Measurements from ENCODE around the gene MAOB.

The MAOB gene

DNA sequence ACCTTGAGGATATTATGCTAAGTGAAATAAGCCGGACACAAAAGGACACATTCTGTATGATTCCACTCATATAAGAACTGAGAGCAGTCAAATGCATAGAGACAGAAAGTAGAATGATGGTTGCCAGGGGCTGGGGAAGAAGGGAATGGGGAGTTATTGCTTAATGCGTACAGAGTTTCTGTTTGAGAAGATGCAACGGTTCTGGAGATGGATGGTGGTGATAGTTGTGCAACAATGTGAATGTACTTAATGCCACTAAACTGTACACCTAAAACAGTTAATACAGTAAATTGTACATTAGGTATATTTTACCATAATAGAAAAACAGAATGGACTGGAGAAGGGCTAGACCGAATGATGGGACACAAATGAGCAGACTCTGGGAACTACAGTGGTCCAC is 15.8 kb downstream of the MAOB start:
- no peak for DNase-seq
- no peaks in the 10 kb centered on the region for H3K4me1 Mint-ChIP-seq
- TF ChIP-seq, protein P1, sequence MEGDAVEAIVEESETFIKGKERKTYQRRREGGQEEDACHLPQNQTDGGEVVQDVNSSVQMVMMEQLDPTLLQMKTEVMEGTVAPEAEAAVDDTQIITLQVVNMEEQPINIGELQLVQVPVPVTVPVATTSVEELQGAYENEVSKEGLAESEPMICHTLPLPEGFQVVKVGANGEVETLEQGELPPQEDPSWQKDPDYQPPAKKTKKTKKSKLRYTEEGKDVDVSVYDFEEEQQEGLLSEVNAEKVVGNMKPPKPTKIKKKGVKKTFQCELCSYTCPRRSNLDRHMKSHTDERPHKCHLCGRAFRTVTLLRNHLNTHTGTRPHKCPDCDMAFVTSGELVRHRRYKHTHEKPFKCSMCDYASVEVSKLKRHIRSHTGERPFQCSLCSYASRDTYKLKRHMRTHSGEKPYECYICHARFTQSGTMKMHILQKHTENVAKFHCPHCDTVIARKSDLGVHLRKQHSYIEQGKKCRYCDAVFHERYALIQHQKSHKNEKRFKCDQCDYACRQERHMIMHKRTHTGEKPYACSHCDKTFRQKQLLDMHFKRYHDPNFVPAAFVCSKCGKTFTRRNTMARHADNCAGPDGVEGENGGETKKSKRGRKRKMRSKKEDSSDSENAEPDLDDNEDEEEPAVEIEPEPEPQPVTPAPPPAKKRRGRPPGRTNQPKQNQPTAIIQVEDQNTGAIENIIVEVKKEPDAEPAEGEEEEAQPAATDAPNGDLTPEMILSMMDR (IDR thresholded peaks at IDR 0.05), result no peak
- H3K27ac Mint-ChIP-seq, result no peak overlapping the region
- no peaks in the 10 kb centered on the region for H3K27me3 Mint-ChIP-seq (ENCODE audit: low read depth, poor library complexity)
- H3K4me3 Mint-ChIP-seq, result no peak overlapping the region
- no peaks in the 10 kb centered on the region for H3K36me3 Mint-ChIP-seq (ENCODE audit: low read depth)
- H3K9me3 Mint-ChIP-seq, result peaks cover 20% of the 10 kb centered on the region

- H3K36me3 Mint-ChIP-seq (ENCODE audit: low read depth), result no peaks in the 10 kb centered on the region
- H3K9me3 Mint-ChIP-seq, result peaks cover 20% of the 10 kb centered on the region
- no peaks in the 10 kb centered on the region for H3K4me1 Mint-ChIP-seq
- no peak overlapping the region for H3K4me3 Mint-ChIP-seq
- TF ChIP-seq, protein P1 (IDR thresholded peaks at IDR 0.05), result no peak
- no peak for DNase-seq
- no peak overlapping the region for H3K27ac Mint-ChIP-seq
- no peaks in the 10 kb centered on the region for H3K27me3 Mint-ChIP-seq (ENCODE audit: low read depth, poor library complexity)
Observed at GRCh38 chrX:43865791-43866190, 16.5 kb downstream of the MAOB start.

DNA sequence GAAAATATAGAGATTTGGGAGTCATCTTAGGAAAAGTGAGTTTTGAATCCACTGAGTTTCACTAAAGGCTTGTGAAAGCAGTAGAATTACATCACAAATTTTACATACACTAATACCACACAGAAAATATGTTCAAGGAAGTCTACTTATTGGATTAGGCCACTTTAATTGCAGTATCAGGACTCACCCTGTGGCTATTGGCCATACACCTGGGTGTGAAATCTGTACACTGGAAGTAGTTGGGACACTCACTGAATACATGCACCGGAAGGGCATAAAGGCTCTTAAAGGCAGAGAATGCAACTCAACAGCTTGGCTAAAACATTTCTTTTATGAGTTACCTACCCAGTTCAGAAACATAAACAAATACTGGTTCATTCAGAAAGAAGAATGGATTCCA is 19.8 kb downstream of the MAOB start:
- TF ChIP-seq, protein P1 (IDR thresholded peaks at IDR 0.05), result no peak
- Mint-ChIP-seq H3K9me3 (peaks cover 15% of the 10 kb centered on the region), H3K4me1 (no peaks in the 10 kb centered on the region), H3K27ac (no peak overlapping the region), H3K4me3 (no peak overlapping the region), H3K27me3 (ENCODE audit: low read depth, poor library complexity) (no peaks in the 10 kb centered on the region), H3K36me3 (ENCODE audit: low read depth) (no peaks in the 10 kb centered on the region)
- no peak for DNase-seq

GRCh38 chrX:43861750-43862149 is 20.5 kb downstream of the MAOB start:
- Mint-ChIP-seq H3K27me3 (ENCODE audit: low read depth, poor library complexity) (no peaks in the 10 kb centered on the region), H3K9me3 (peaks cover 15% of the 10 kb centered on the region), H3K27ac (no peak overlapping the region), H3K4me3 (no peak overlapping the region), H3K4me1 (no peaks in the 10 kb centered on the region), H3K36me3 (ENCODE audit: low read depth) (no peaks in the 10 kb centered on the region)
- DNase-seq, result no peak
- TF ChIP-seq, protein P1 (IDR thresholded peaks at IDR 0.05), result no peak

DNA sequence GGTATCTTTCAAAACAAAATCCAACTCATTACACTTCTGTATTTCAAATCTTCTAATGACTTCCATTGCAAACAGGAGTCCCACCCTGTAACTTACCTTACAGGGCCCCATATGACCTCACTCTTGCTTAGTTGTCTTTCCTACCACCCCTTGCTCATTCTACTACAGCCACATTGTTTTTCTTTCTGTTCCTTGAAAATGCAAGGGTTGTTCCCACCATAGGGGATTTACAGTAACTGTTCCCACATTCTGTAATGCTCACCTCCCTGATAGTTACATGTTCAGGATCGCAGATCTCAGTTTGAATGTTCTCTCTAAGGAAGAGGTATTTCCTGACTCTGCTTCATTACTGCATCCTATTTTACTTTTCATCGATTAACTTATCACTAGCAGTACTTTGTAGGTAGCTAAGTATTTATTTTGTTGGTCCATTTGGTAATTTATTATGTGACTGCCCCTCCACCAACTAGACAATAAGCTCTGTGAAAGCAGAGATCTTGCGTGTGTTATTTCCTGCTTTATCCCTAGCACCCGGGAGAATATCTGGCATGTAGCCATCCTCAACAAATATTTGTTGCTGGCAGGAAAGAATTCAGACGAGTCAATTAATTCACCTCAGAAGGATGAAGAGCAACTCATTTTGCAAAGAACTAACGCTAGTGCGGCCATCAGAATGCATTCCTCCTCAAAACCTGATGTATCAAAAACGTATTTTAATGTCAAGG is 21.4 kb downstream of the MAOB start:
- TF ChIP-seq, protein P1 (IDR thresholded peaks at IDR 0.05), result no peak
- H3K9me3 Mint-ChIP-seq, result peaks cover 15% of the 10 kb centered on the region
- H3K27me3 Mint-ChIP-seq (ENCODE audit: low read depth, poor library complexity), result no peaks in the 10 kb centered on the region
- no peak overlapping the region for H3K4me3 Mint-ChIP-seq
- H3K27ac Mint-ChIP-seq, result no peak overlapping the region
- H3K36me3 Mint-ChIP-seq (ENCODE audit: low read depth), result no peaks in the 10 kb centered on the region
- no peak for DNase-seq
- H3K4me1 Mint-ChIP-seq, result no peaks in the 10 kb centered on the region

DNA sequence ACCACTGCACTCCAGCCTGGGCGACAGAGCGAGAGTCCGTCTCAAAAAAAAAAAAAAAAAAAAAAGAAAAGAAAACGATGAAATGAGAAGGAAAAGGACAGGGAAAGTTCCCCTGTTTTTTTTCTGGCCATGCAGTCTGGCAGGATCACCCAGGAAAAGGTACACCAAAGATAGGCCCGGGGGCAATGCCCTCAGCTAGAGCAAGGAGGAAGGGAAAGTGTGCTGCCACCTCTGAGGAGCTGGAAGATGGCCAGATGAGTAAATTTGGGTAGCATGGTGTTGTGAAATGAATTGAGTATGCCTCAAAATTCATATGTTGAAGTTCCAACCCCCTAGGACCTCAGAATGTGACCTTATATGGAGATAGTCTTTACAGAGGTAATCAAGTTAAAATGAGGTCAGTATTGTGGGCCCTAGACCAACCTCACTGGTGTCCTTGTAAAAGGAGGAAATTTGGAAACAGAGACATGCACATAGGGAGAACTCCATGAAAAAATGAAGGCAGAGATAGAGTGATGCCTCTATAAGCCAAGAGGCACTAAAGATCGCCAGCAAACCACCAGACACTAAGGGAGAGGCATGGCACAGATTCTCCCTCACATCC is 28.9 kb downstream of the MAOB start:
- DNase-seq, result no peak
- H3K36me3 Mint-ChIP-seq (ENCODE audit: low read depth), result no peaks in the 10 kb centered on the region
- H3K4me3 Mint-ChIP-seq, result no peak overlapping the region
- H3K9me3 Mint-ChIP-seq, result peaks cover 31% of the 10 kb centered on the region
- no peak overlapping the region for H3K27ac Mint-ChIP-seq
- no peaks in the 10 kb centered on the region for H3K27me3 Mint-ChIP-seq (ENCODE audit: low read depth, poor library complexity)
- TF ChIP-seq, protein P1 (IDR thresholded peaks at IDR 0.05), result no peak
- no peaks in the 10 kb centered on the region for H3K4me1 Mint-ChIP-seq

All from nephron progenitor cell (in vitro differentiated cells).